GM19438 (cell line): Measurements from ENCODE around the gene PDLIM1.

Experiments used
- ATAC-seq: cut with Tn5 transposase; IDR thresholded peaks from one replicate; pipeline ENCODE4 v1.9.1; 2021; ENCODE audit warnings: low read depth; ENCODE audit not compliant: unreplicated experiment

Gene PDLIM1

GRCh38 chr10:95315509-95315908 lies 24.7 kb upstream of the PDLIM1 start:
- no peak for ATAC-seq

DNA sequence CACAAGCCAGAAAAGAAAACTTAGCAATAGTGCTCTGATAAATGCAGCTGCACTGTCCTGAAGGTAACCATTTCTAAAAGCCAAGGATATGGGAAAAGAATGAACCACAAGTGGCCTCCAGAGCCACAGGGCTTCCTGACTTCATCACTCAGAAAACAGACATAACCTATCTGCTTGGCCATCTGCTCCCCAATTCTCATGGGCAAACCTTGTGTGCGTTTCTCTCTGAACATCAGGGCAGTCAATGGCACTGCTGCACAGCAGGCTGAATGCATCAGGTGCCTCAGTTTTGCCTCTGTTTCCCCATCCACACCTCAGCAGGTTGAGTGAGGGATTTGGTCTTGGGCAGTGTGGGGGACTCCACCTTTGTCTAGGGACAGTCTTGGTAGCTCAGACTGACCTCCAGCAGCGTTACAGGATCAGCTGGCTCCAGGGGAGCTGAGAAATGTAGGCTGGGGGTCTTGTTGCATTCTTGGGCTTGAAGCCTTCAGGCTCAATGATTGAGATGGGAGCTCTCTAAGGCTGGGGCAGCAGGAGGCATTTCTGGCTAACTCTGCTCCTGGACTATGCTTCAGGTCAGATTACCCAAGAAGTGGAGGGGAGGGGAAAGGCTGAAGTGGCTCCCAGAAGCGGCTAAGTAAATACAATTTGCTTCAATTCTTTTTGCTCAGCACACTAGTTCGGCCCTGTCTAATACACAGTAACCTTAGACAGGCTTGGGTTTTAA lies 23.6 kb upstream of the PDLIM1 start:
- no peak for ATAC-seq

GRCh38 chr10:95312986-95313495 lies 22.2 kb upstream of the PDLIM1 start:
- no peak for ATAC-seq

DNA sequence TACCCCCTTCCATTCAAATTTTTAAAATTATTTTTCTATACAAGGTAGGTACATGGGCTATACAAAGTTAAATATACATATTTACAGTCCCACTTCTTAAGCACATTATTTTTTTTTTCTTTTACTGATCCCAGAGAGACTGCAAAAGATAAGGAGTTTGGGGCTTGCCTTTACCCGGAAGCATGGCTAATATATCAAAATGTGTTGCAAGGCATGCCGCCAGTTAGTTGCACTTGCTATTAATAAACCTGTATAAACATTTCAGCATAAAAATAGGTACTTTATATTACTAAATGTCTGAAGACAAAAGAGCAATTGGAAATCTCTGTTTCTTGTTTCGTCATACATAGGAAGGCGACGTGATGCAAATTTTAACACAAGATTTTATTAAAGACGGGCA lies 21.5 kb upstream of the PDLIM1 start:
- no peak for ATAC-seq

GRCh38 chr10:95309958-95310357 lies 19.2 kb upstream of the PDLIM1 start:
- peak; percentile 67 for ATAC-seq

- ATAC-seq = no peak
Observed at GRCh38 chr10:95308389-95309302, 17.8 kb upstream of the PDLIM1 start.

DNA sequence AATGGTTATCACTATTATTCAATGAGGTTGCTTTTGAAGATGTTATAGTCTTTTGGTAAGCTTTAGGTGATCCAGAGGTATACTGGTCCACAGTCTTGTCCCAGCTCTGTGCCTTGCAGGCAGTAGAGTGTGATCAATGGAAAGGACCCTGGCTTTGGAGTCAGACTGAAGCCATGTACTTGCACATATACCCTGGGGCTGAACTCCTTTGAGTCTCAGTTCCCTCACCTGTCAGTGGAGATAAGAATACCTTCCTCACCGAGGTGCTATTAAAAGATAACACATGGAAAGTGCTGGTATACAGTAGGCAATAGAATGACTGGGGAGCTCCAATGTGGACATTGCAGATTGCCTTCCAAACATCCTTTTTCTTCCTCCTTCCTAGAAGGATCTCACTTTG lies 16.0 kb upstream of the PDLIM1 start:
- no peak for ATAC-seq

GRCh38 chr10:95306318-95306650 lies 15.5 kb upstream of the PDLIM1 start:
- ATAC-seq = no peak

GRCh38 chr10:95305606-95306317 lies 15.0 kb upstream of the PDLIM1 start:
- ATAC-seq = no peak

DNA sequence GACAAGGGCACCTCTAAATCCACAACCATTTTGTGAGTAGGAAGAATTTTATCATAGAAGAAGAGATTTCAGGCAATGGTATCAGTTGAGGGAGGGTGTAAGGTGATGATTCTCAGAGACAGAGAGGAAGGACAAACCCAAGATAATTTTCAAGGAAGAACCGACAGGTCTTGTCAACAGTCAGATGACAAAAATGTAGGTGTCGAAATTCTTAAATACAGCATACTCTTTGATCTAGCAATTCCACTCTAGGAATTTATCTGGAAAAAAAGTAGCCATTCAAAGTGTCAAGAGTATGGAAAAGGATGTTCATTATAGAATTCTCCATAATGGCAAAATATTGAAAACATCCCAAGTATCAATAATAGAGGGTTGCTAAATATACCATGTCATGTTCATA lies 14.2 kb upstream of the PDLIM1 start:
- ATAC-seq = no peak

DNA sequence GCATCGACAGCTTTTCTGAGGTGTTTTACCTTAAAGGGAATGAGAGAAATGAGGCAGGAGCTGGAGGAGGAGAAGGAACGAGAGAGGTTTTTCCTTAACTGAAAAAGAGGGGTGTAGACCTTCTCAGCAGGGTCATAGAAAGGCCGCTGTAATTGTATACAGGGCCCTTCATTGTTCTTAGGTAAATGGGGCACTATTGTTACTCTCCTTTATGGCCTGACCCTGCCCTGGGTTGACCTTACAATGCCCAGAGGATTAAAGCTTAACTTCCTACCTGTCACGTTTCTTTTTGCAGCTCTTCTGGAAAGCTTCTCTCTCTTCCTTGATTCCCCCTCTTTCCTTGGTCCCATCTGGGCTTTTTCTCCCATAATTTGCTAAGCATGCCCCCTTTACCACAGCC lies 13.7 kb upstream of the PDLIM1 start:
- ATAC-seq = no peak

GRCh38 chr10:95303950-95304349 lies 13.1 kb upstream of the PDLIM1 start:
- ATAC-seq = no peak

DNA sequence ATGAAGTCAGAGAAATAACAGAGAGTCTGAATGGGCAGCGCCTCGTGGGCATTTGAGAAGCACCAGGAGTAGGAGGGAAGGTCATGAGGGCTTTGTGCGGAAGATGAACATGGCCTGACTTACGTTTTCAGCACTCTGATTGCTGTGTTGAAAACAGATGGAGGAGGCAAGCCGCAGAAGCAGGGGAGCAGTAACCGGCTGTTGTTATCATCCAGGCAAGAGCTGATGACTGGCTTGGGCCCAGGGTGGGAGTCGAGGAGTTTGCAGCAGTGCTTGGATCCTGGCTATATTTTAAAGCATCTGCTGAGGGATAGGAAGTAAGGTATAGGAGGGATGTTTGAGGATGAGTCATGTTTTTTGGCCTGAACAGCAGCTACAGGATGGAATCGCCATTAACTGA lies 12.7 kb upstream of the PDLIM1 start:
- no peak for ATAC-seq

DNA sequence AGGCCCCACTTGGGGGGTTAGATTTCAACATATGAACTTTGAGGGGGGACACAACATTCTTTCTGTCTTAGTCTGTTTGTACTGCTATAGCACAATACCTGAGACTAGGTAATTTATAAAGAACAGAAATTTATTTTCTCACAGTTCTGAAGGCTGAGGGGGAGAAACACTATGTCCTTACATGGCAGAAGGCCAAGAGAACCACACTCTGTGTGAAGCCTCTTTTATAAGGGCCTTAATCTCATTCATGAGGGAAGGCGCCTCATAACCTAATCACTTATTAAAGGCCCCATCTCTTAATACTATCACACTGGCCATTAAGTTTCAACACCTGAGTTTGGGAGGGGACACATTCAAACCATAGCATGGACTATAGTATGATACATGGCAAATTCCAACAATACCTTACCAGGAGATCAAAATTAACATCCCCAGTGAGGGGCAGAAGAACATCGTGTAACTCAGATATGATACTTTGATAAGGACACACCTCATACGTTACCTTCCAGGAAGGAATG lies 9.3 kb upstream of the PDLIM1 start:
- ATAC-seq = no peak

GRCh38 chr10:95297402-95297801 lies 6.6 kb upstream of the PDLIM1 start:
- peak; percentile 32 for ATAC-seq

GRCh38 chr10:95296764-95297163 lies 6.0 kb upstream of the PDLIM1 start:
- no peak for ATAC-seq

DNA sequence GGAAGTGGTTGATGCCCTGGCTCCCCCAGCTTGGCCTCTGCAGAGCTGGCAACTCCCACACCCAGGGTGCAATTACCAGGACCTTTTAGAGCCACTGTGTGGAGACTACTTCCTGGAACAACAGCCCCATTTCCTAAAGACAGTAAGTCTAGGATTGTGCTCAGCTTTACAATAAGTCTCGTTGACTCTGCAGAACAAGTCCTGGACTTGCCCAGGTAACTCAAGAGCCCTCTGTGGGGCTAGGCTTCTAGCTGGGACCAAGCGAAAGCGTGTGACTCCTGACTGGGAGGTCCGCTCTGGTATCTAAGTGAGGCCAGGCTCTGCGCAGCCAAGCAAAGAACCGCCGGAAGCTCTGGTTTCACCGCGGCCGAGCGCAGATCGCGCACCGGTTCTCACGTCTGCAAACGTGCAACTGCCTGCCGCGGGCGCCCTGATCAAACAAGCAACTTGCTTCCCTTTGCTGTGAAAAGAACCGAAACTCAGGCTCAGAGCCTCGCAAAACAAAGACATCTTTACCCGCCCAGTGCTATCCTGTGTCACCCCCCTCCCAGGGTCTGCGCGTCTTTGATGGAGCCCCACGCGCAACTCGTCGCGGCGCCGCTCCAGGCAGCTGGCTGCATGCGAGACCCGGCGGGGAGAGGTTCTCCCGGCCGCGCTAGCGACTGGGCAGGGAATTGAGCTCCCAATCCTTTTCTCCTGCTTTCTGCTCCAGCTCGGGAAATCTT lies 4.4 kb upstream of the PDLIM1 start:
- peak; percentile 66 for ATAC-seq

- no peak for ATAC-seq
Observed at GRCh38 chr10:95293631-95294030, 2.8 kb upstream of the PDLIM1 start.

DNA sequence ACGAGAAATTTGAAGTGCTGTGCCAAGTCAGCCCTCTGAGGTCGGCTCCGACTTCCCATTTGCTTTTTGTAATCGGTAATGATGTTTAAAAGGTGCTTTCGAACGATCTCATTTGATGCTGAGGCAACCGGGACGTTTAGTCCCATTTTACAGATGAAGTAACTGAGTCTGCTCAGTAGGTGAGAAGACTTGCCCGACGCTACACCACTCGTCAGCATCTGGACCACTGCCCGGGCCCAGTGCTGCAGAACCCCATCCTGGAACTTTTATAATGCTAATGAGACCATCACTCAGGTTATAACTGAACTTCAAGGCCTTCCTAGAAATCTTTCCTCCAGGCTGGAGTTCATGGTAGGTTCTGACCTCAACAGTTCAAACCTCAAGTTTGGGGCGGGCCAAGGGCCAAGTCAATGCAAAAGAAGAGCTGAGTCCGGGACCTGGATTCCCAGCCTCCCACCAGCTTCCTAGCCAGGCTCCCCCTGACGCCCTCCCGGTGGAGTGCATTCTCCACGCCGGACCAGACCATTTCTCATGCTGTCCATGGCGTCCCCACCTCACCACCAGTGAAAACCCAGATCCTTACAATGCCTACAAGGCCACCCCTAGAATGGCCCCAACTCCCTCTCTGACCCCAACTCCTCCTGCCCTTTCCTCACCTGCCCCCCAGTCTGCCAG lies 699 bp upstream of the PDLIM1 start:
- ATAC-seq = no peak

- no peak for ATAC-seq
Observed at GRCh38 chr10:95289921-95290421, 832 bp downstream of the PDLIM1 start.
